Ishikawa (cell line): ENCODE data around the gene HEY2.

Experiments
- CEBPB ChIP-seq: IDR thresholded peaks from 2 replicates; pipeline ENCODE4 v1.6.1; 2012
- CREB1 ChIP-seq: IDR thresholded peaks from 2 replicates; pipeline ENCODE4 v1.6.1; 2012; ENCODE audit warnings: low read depth
- EGR1 ChIP-seq: IDR thresholded peaks from 2 replicates; pipeline ENCODE4 v1.6.1; 2012
- EP300 ChIP-seq: IDR thresholded peaks from 2 replicates; pipeline ENCODE4 v1.6.1; 2012; ENCODE audit warnings: borderline replicate concordance
- FOXM1 ChIP-seq: IDR thresholded peaks from 2 replicates; pipeline ENCODE4 v1.6.1; 2012; ENCODE audit warnings: low read depth, borderline replicate concordance
- NFIC ChIP-seq: IDR thresholded peaks from 2 replicates; pipeline ENCODE4 v1.6.1; 2012
- RAD21 ChIP-seq: IDR thresholded peaks from 2 replicates; pipeline ENCODE4 v1.6.1; 2012; ENCODE audit warnings: low read depth
- TAF1 ChIP-seq: IDR thresholded peaks from 2 replicates; pipeline ENCODE4 v1.6.1; 2012; ENCODE audit warnings: low read depth, mild to moderate bottlenecking
- TCF12 ChIP-seq: IDR thresholded peaks from 2 replicates; pipeline ENCODE4 v1.6.1; 2012; ENCODE audit warnings: low read depth
- TEAD4 ChIP-seq: IDR thresholded peaks from 2 replicates; pipeline ENCODE4 v1.6.1; 2012
- YY1 ChIP-seq: IDR thresholded peaks from 2 replicates; pipeline ENCODE4 v1.6.1; 2012; ENCODE audit warnings: low read depth
- ZBTB7A ChIP-seq: IDR thresholded peaks from 2 replicates; pipeline ENCODE4 v1.6.1; 2012; ENCODE audit warnings: low read depth
- TF ChIP-seq, protein P1 (sequence below): IDR thresholded peaks from 2 replicates; pipeline ENCODE4 v1.6.1; 2012
- TF ChIP-seq, protein P2 (sequence below): IDR thresholded peaks from 2 replicates; pipeline ENCODE4 v1.6.1; 2012; ENCODE audit warnings: low read depth, mild to moderate bottlenecking
- TF ChIP-seq, protein P3 (sequence below): IDR thresholded peaks from 2 replicates; pipeline ENCODE4 v1.6.1; 2012

HEY2 gene

GRCh38 chr6:125798734-125799508, 49.5 kb downstream of the HEY2 start:
- TF ChIP-seq FOXM1 (no peak), TEAD4 (no peak), TCF12 (no peak), EGR1 (no peak), CREB1 (no peak), RAD21 (no peak), TAF1 (no peak), ZBTB7A (no peak), YY1 (no peak), EP300 (no peak)
- TF ChIP-seq, protein P1, sequence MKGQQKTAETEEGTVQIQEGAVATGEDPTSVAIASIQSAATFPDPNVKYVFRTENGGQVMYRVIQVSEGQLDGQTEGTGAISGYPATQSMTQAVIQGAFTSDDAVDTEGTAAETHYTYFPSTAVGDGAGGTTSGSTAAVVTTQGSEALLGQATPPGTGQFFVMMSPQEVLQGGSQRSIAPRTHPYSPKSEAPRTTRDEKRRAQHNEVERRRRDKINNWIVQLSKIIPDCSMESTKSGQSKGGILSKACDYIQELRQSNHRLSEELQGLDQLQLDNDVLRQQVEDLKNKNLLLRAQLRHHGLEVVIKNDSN: no peak
- TF ChIP-seq, protein P2, sequence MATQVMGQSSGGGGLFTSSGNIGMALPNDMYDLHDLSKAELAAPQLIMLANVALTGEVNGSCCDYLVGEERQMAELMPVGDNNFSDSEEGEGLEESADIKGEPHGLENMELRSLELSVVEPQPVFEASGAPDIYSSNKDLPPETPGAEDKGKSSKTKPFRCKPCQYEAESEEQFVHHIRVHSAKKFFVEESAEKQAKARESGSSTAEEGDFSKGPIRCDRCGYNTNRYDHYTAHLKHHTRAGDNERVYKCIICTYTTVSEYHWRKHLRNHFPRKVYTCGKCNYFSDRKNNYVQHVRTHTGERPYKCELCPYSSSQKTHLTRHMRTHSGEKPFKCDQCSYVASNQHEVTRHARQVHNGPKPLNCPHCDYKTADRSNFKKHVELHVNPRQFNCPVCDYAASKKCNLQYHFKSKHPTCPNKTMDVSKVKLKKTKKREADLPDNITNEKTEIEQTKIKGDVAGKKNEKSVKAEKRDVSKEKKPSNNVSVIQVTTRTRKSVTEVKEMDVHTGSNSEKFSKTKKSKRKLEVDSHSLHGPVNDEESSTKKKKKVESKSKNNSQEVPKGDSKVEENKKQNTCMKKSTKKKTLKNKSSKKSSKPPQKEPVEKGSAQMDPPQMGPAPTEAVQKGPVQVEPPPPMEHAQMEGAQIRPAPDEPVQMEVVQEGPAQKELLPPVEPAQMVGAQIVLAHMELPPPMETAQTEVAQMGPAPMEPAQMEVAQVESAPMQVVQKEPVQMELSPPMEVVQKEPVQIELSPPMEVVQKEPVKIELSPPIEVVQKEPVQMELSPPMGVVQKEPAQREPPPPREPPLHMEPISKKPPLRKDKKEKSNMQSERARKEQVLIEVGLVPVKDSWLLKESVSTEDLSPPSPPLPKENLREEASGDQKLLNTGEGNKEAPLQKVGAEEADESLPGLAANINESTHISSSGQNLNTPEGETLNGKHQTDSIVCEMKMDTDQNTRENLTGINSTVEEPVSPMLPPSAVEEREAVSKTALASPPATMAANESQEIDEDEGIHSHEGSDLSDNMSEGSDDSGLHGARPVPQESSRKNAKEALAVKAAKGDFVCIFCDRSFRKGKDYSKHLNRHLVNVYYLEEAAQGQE: no peak
- TF ChIP-seq, protein P3, sequence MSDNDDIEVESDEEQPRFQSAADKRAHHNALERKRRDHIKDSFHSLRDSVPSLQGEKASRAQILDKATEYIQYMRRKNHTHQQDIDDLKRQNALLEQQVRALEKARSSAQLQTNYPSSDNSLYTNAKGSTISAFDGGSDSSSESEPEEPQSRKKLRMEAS: no peak

- TF ChIP-seq EGR1 (no peak), EP300 (no peak), NFIC (no peak), CEBPB (no peak), RAD21 (no peak), TEAD4 (no peak), TAF1 (no peak), CREB1 (no peak), YY1 (no peak), TCF12 (no peak), FOXM1 (no peak), ZBTB7A (no peak)
- TF ChIP-seq, protein P1: no peak
- TF ChIP-seq, protein P3: no peak
- TF ChIP-seq, protein P2: no peak
These were observed 53.0 kb downstream of the HEY2 start for GRCh38 chr6:125802383-125802782.

- TF ChIP-seq, protein P1: no peak
These were observed 53.5 kb downstream of the HEY2 start for GRCh38 chr6:125802943-125803377.

DNA sequence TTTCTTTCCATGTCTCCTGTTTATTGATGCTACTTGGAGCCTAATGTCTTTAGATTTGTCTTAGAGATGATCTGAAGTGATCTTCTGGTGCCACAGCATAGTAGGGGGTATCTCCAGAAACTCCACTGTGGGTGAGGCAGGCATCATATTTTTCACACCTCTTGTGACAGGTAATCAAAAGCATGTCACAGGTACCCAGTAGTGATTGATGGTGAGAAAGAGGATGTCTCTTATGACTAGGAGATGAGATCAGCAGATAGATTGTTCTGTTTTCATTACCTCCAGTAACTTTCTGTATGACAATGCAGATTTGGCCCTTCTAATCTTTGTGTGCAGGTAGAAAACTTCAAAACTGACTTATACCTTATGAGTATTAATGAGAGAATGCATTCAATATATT, 54.8 kb downstream of the HEY2 start:
- TF ChIP-seq, protein P2: no peak
